Pancreas (tissue), 10 donors: ENCODE measurements around the gene CPT1B. TPM values are rescaled to one million over a fixed set of nuclear protein-coding genes. Genes with fewer than 3 reads are reported as not detected.

Experiments used
- ATAC-seq, 4 donors: fragments of 200-7000 bp; cut with Tn5 transposase; one replicate each; pipeline versions ENCODE4 v1.8.0 to v1.9.1; 2020; ENCODE audit warnings: mild to moderate bottlenecking in 4 of 4, moderate library complexity in 4 of 4
- DNase-seq, 6 donors: peaks; one replicate each; pipeline ENCODE4 v3.0.0-alpha.2; 2020
- FAIRE-seq: peaks from 2 replicates; lab custom pipeline; 2012; peaks lifted over from hg19 to GRCh38; lab: Jason Lieb, UNC
- H3K27ac ChIP-seq, 4 donors: fragments of 200-600 bp; sonication (generic); 1 replicate in 3 of 4; 2 replicates in 1 of 4; pipeline versions ENCODE4 v1.5.0 to v1.8.0; 2020
- H3K27me3 ChIP-seq, 4 donors: fragments of 200-600 bp; one replicate each; pipeline ENCODE4 v1.8.0; 2021
- H3K36me3 ChIP-seq, 3 donors: fragments of 200-600 bp; sonication (generic) in 1 of 3; one replicate each; pipeline versions ENCODE4 v1.5.0 to v1.8.0; 2020 to 2021
- H3K4me1 ChIP-seq, 3 donors: fragments of 200-600 bp; one replicate each; pipeline ENCODE4 v1.8.0; 2021
- H3K4me3 ChIP-seq, 4 donors: fragments of 200-600 bp; sonication (generic) in 2 of 4; one replicate each; pipeline versions ENCODE4 v1.5.0 to v1.8.0; 2020 to 2021
- H3K9me3 ChIP-seq, 4 donors: fragments of 200-600 bp; one replicate each; pipeline ENCODE4 v1.8.0; 2021
- WGBS, 2 donors: extraction: QIAGEN DNeasy Blood & Tissue Kit; methylation state at CpG; one replicate each; pipeline ENCODE4 v1.1.7; 2013; 5-methylcytosine and 5-hydroxymethylcytosine counted together
- intact Hi-C, 3 donors: fragments of 100-400 bp; cut with DNase I; formaldehyde crosslinking; loops; one replicate each; pipeline versions ENCODE4 v1.11.1 to v1.14.2; 2022
- polyA plus RNA-seq, 2 donors: library from polyadenylated mRNA; stranded (reverse); fragments of 200-250 nt; gene quantifications; one replicate each; pipeline ENCODE4 v1.2.3, GENCODE V29; 2013
- total RNA-seq, 6 donors: library from RNA; stranded (reverse); fragmentation: NEBNext Ultra II Directional in 4 of 6; extraction: Animal tissue kit (Norgen Biotek cat#: 25700) in 4 of 6; gene quantifications; one replicate each; pipeline versions ENCODE4 v1.2.1 to v1.2.4, GENCODE V29; 2021 to 2023
- TF ChIP-seq, protein P1 (sequence below), 4 donors: fragments of 200-600 bp; sonication (generic) in 3 of 4; IDR thresholded peaks; one replicate each; pipeline versions ENCODE4 v1.5.0 to v1.8.0; 2021; ENCODE audit warnings: antibody characterized with exemption in 4 of 4
- donor health status: healthy with polysubstance abuse.
- donor health status: DM: no; HTN: no; CAD: no; lungs with moderate emphysema.
- donor health status: DM: no; HTN: no; CAD: no.
- donor health status: control.
- donor health status: control.
- donor health status: Bipolar disorder and iron deficiency.
- donor health status: DM: yes; HTN: yes; CAD: no.
- donor health status: DM: no; HTN: no; CAD: no.
- donor health status: DM: no; HTN: no; CAD: no.
- donor health status: DM: yes; HTN: yes; CAD: no.

The CPT1B gene
- total and polyA plus RNA-seq, 8 donors, result 7.2 to 87.0 (median 13.6) TPM

DNA sequence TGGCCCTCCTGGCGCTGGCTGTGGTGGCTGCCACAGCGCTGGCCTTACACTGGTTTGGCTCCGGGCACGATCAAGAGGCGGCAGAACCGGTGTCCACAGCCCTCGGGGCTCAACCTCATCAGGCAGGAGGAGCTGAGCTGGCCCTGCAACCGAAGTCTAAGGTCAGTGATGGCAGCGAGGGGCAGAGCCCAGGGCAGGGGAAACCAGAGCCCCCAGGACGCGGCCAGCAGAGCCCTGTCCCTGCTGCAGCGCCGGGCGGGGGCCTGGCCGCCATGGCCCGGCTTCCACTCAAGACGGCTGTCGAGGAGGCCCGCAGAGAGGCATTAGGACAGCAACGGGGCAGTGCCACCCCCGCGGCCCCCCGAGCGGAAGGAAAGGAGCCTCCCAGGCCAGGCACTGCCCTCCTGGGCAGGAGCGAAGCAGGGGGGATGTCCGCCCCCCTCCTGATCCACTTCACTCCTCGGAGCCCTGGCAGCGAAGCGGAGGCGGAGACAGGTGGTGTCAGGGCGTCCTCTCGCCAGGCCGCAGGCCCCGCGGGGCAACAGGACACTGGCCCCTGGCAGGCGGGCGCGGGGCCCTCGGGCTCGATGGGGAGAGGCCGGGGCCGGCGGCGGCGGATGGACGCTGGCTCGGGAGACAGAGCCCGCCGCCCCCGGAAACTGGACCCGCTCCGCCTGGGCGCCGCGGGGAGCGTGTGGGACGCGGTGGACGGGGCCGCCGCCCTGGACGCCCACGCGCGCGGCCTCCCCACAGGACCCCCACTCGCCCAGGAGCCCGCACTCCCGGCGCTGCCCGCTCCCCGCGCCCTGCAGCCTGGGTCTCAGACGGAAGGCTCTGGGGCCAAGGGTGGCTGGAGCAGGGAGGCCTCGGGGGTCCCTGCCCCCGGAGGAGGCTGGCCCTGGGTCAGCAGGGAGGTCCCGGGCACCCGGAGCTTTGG is 31.6 kb downstream of the CPT1B start:
- peak in 2 of 6 donors; percentile 34 to 68 for DNase-seq
- no peak overlapping the region for H3K27ac ChIP-seq
- H3K4me3 ChIP-seq, result no peak overlapping the region
- TF ChIP-seq, protein P1, sequence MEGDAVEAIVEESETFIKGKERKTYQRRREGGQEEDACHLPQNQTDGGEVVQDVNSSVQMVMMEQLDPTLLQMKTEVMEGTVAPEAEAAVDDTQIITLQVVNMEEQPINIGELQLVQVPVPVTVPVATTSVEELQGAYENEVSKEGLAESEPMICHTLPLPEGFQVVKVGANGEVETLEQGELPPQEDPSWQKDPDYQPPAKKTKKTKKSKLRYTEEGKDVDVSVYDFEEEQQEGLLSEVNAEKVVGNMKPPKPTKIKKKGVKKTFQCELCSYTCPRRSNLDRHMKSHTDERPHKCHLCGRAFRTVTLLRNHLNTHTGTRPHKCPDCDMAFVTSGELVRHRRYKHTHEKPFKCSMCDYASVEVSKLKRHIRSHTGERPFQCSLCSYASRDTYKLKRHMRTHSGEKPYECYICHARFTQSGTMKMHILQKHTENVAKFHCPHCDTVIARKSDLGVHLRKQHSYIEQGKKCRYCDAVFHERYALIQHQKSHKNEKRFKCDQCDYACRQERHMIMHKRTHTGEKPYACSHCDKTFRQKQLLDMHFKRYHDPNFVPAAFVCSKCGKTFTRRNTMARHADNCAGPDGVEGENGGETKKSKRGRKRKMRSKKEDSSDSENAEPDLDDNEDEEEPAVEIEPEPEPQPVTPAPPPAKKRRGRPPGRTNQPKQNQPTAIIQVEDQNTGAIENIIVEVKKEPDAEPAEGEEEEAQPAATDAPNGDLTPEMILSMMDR (IDR thresholded peaks at IDR 0.05), result no peak
- WGBS, 2 donors, result 49 to 63% methylated on average over 40 to 78 of the region's 78 CpGs
- no peak for ATAC-seq
- H3K36me3 ChIP-seq, result no peaks in the 10 kb centered on the region
- peaks cover 0 to 4% (median 1%) of the 10 kb centered on the region in 4 donors for H3K27me3 ChIP-seq
- H3K9me3 ChIP-seq, result no peaks in the 10 kb centered on the region
- H3K4me1 ChIP-seq, result peaks cover 0 to 4% (median 0%) of the 10 kb centered on the region in 3 donors
- intact Hi-C loops, result no loop called here
- no peak for FAIRE-seq

DNA sequence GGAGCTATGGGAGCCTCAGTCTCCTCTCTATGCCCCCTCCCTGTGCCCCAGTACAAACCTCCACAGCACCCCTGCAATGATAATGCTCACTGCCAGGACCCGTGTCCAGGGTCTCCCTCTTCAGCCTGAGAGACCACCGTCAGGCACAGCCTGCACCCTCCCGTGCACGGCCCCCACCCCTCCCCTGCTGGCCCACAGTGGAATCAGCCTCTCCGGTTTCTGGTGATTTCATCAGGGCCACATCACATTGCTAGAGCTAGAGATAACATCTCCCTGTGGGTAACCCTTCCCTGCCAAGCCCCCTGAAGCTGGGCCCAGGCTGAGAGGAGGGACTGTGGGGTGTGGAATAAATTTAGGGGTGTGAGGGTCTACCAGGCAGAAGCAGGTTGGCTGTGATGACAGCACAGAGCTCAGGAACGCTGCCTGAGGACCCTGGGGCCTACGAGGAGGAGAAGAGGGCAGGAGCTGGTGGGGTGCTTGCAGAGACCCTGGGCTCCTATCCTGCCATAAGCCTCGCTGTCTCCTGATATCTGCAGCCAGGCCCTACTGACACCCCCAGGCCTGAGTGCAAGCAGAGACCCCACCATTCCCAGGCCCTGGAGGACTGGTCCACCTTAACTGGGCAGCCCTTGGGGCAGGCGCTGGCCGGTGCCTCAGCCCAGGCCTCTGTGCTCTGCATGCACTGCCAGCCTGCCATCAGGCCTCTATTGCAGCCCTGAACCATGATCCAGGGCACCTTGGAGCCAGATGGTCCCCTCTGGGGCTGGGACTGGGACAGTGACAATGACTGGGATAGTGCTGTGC is 32.5 kb downstream of the CPT1B start, which contains the start of gene KLHDC7B:
Gene KLHDC7B (plus strand): TSS at position 378 of the 804 bp plus-strand sequence. CDS start 345 bp downstream, at position 723.
- Histone ChIP-seq H3K27me3 (peaks cover 0 to 4% (median 1%) of the 10 kb centered on the region in 4 donors), H3K9me3 (no peaks in the 10 kb centered on the region), H3K27ac (peak within 1 kb of the TSS in 2 of 4 donors; percentile 75 to 92), H3K4me1 (peaks cover 0 to 4% (median 0%) of the 10 kb centered on the region in 3 donors), H3K4me3 (no peak within 1 kb of the TSS), H3K36me3 (no peaks in the 10 kb centered on the region)
- ATAC-seq, result no peak
- intact Hi-C loops, result no loop called here
- FAIRE-seq, result no peak
- no peak for DNase-seq
- TF ChIP-seq, protein P1 (IDR thresholded peaks at IDR 0.05), result no peak
- 71 to 74% methylated on average over 10 of the region's 10 CpGs for WGBS, 2 donors

DNA sequence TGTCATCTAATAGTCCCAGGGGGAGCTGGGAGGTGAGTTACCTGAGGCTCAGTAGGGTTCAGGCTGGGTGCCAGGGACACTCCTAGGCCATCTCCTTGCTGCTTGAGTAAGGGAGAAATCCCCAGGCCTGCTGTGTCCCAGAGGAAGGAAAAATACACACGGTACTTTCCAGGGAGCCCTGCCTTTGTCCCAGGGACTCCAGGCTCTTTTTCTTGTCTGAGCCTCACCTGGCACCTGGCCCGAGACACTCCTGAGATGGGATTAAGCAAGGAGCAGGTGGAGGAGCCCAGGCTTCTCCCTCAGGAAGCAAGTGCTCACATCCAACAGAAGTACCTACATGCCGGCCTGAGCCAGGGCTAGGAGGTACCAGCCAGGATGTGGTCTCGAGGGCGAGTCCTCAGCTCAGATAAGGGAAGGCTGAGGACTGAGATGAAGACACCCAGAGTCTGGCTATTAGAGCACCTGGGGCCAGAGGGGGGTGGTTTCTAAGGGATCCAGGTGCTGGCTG is 33.4 kb downstream of the CPT1B start:
- TF ChIP-seq, protein P1 (IDR thresholded peaks at IDR 0.05), result no peak

DNA sequence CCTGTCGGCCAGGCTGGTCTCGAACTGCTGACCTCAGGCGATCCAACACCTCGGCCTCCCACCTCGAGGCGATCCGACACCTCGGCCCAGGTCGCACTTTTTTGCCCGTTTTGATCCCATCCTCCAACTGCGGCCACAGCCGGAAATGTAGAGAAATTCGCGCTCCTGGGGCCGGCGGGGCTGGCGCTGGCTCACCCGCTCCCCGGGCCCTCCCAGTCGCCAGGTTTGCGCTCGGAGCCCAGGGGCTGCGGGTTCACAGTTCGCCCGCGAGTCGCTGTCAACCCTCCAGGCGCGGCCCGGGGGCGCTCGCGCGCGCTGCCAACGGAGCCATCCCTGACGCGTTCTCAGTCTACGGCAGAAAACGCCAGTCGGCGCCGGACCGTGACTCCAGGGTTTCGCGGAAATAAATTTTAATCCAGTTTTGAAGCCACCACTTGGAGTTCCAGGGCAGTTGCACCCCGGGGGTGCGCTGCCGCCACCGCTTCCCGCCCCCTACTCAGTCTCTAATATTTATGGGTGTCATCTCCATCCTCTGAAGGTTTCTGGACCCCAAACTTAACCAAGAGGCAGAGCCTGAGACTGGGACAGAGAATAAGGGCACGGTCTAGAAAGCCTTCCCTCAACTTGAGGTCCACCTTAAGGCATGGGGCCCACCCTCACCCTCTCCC is 34.0 kb downstream of the CPT1B start:
- Histone ChIP-seq H3K27me3 (peaks cover 0 to 3% (median 1%) of the 10 kb centered on the region in 4 donors), H3K9me3 (no peaks in the 10 kb centered on the region), H3K27ac (peak overlapping the region in 2 of 4 donors; percentile 75 to 92), H3K36me3 (no peaks in the 10 kb centered on the region), H3K4me3 (peak overlapping the region in 1 of 4 donors; percentile 25), H3K4me1 (peaks cover 2 to 10% (median 4%) of the 10 kb centered on the region in 3 donors)
- peak; percentile 66 to 91 (median 72) for DNase-seq
- 5 to 6% methylated on average over 46 to 52 of the region's 52 CpGs for WGBS, 2 donors
- intact Hi-C loops, result no loop called here
- ATAC-seq, result peak; percentile 56 to 79 (median 66)
- TF ChIP-seq, protein P1 (IDR thresholded peaks at IDR 0.05), result peak in 3 of 4 donors; percentile 15 to 19 (median 17)
- FAIRE-seq, result no peak

More for the DNA sequence above, 33.4 kb downstream of the CPT1B start:
- ATAC-seq (peak in 3 of 4 donors; percentile 2 to 47 (median 36)), FAIRE-seq (no peak), DNase-seq (peak in 2 of 6 donors; percentile 36 to 68)
- H3K4me1 ChIP-seq, result peaks cover 0 to 7% (median 4%) of the 10 kb centered on the region in 3 donors
- peaks cover 0 to 4% (median 1%) of the 10 kb centered on the region in 4 donors for H3K27me3 ChIP-seq
- no peaks in the 10 kb centered on the region for H3K36me3 ChIP-seq
- intact Hi-C loops, result no loop called here
- H3K4me3 ChIP-seq, result no peak overlapping the region
- peak overlapping the region in 2 of 4 donors; percentile 75 to 92 for H3K27ac ChIP-seq
- H3K9me3 ChIP-seq, result no peaks in the 10 kb centered on the region
- 69 to 73% methylated on average over 5 of the region's 5 CpGs for WGBS, 2 donors
